Superior temporal gyrus (tissue), 1 donor: ENCODE measurements around the gene CAP1.

Source experiments
- DNase-seq: peaks from one replicate; pipeline ENCODE4 v3.0.0-alpha.2; 2016; ENCODE audit errors: extremely low spot score

The CAP1 gene

DNA sequence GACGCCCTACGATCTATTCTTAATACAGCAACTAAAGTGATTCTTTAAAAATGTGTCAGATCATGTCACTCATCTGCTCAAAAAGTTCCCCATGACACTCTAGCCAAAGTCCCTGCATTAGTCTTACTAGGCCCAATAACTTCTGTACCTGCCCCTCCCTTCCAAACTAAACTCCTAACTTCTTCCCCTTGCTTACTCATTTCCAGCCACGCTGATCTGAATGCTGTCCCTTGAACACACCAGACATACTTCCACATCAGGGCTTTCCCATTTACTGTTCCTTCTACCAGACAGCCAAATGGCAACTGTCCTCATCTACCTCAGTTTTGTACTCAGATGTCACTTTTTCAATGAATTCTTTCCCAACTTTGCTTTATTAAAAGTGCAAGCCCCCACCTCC, 55.3 kb downstream of the CAP1 start:
- no peak for DNase-seq

DNA sequence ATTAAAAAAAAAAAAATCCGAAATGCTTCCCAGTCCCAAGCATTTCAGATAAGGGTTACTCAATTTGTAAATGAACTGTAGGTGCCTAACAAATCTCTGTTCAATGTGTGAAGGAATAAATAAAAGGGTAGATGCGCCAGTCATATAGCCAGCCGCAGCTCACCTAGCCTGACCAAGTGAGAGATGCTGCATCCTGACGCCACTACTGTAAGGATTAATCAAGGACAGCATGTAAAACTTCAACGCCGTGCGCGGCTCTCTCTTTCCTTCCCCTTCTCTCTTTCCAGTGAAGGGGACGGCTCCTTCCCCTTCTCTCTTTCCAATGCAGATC, 56.1 kb downstream of the CAP1 start:
- DNase-seq: no peak

- peak; percentile 88 for DNase-seq
These were observed 56.7 kb downstream of the CAP1 start, which contains the start of gene PPT1 for GRCh38 chr1:40096977-40097782. Gene PPT1 (minus strand): TSS chr1:40097252. CDS start chr1:40097238, 14 bp downstream.

DNA sequence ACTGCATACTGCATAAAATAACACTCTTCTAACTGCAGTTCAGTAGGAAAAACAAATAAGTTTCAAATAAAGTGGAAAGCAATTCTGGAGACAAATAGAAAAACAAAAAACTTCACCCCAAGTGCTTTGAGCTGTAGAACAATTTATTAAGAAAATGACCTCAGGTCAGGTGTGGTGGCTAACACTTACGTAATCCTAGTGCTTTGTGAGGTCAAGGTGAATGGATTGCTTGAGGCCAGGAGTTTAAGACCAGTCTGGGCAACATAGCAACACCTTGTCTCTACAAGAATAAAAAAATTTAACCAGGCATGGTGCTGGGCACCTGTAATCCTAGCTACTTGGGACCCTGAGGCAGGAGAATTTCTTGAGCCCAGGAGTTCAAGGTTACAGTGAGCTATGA, 61.5 kb downstream of the CAP1 start:
- no peak for DNase-seq

DNA sequence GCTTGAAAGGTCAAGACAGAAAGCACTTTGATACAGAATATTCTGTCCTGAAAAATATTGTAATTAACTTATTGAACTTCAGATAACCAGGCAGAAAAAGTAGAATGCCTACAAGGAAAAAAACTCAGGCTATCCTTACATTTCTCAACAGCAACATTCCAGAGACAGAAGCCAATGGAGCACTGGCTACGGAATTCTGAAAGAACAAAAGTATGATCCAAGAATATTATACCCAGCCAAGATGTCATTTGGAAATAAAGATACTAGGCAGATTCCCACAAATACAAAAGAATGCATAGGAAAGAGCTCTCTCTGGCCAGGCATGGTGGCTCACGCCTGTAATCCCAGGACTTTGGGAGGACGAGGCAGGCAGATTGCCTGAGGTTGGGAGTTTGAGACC, 62.4 kb downstream of the CAP1 start:
- DNase-seq: no peak

DNA sequence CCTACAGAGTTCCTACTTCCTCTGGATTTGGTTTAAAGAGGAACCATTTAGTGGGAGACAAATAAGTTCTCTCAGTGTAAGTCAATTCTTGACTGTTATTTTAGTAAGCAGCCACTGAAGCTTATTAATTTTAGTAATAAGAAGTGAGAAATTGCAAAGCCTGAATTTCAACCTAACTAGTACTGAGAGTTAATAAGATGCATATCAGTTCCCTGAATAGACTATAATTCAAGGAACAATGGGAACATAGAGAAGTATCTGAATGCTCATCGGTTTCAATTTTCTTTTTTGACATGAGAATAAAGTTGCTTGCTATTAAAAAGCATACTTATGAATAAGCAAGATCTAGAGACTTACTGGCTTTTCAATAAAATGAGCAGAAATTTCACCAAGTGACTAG, 64.5 kb downstream of the CAP1 start:
- no peak for DNase-seq

DNA sequence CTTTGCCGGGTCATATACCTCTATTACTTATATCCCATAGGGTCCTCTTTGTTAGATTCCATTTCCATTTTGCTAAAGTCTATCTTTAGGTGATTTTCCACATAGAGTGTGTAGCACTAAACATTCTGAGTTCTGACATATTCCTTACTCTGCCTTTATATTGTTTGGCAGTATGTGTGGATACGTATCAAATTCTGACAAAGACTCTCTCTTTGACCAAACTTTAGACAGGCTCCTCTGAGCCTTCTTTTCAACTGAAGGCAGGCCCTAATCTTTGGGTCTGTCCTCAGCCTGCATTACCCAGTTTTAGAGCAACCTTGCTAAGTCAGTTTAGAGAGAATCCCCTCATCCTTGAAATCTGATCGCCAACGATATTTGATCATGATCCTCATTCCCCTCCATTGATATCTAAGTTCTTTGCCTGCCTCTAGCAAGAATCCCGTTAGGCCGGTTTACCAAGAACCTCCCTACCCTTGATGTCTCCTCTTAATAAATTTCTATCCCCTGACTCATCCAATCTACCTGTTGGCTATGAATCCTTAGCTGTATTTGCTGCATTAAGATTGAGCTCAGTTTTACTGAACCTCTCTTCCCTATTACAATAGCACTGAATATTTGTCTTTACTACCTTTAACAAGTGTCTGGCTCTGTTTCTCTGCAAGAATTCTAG, 66.9 kb downstream of the CAP1 start:
- DNase-seq: no peak

- no peak for DNase-seq
These were observed 69.9 kb downstream of the CAP1 start for GRCh38 chr1:40110389-40110788.

DNA sequence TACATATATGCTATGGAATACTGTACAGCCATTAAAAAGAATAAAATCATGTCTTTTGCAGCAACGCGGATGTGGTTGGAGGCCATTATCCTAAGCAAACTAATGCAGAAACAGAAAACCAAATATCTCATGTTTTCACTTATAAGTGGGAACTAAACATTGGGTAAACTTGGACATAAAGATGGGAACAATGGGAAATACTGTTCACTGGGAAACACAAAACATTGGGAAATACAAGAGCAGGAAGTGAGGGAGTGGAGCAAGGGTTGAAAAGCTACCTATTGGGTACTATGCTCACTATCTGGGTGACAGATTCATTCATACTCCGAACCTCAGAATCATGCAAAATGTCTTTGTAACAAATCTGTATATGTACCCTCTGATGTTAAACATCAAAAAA, 73.9 kb downstream of the CAP1 start:
- DNase-seq: no peak

GRCh38 chr1:40120128-40120527, 79.6 kb downstream of the CAP1 start:
- no peak for DNase-seq
